Umbilical cord (tissue), 2 donors: Measurements from ENCODE around the gene EML3. TPM values are rescaled to one million over a fixed set of nuclear protein-coding genes. Genes with fewer than 3 reads are reported as not detected.
"Not testable (repeated sequence)": the region's sequence is repeated elsewhere in the genome, so short reads cannot be mapped to it uniquely, and the experiment has no call there.

ENCODE experiments used
- DNase-seq: peaks from one replicate; pipeline ENCODE4 v3.0.0-alpha.2; 2015; ENCODE audit warnings: low spot score
- total RNA-seq: library from RNA; depleted of rRNA; stranded (reverse); fragments of >200 nt; gene quantifications from one replicate; pipeline ENCODE4 v1.2.3, GENCODE V29; 2014; ENCODE audit warnings: low replicate concordance; ENCODE audit not compliant: insufficient read depth

Gene EML3
- total RNA-seq, 1 donor from 2014 or later: 41.7 TPM

DNA sequence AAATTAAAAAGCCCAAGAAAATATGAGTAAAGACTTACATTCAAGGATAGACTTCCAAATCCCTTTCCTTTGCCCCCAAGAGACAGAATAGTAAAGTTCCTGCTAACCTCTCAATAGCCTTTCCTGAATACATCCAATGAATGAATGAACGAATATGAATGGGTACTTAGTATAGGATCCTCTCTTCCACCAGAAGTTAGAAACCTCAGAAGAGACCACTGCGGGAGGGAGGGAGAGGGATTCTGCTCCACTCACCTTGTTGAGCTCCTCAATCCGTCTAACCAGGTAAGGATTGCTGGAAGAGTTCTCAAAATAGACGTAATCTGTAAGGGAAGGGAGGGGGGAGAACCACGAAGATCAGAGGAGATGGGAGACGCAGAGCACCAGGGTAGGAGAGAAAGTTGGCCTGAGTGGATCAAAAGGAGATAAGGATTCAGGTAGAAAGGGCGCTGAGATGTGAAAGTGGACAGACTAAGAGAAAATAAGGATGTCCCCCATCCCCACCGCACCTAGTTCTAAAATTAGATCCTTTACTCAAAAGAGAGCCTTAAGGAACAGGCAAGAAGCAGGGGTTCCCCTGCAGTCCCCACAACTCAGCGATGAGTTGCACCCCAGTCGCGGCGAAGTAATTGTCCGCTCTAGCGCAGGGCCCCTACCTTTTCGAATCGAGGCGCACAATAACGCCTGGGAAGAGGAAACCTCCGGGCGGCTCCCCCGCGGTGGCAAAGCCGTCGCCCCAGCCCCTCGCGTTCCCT, 12.0 kb downstream of the EML3 start:
- no peak for DNase-seq

DNA sequence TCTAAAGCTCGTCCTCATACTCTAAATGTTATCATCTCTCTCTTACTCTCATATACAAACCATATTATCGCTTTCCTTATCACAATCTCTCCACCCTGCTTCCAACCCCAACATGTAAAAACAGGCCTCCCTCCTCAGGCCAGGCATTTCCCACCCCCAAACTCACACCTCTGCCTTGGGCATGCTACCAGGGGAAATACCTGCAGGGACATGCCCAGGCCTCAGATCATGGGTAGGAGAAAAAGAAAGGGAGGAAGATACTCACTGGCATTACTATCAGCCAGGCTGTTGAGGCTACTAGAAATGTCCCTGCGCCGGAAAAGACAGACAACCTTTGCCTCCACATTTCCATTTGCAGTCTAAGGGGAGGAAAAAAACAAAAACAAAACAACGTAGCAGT, 12.7 kb downstream of the EML3 start:
- peak; percentile 71 for DNase-seq

GRCh38 chr11:62599069-62599696, 13.4 kb downstream of the EML3 start:
- DNase-seq: peak; percentile 98

DNA sequence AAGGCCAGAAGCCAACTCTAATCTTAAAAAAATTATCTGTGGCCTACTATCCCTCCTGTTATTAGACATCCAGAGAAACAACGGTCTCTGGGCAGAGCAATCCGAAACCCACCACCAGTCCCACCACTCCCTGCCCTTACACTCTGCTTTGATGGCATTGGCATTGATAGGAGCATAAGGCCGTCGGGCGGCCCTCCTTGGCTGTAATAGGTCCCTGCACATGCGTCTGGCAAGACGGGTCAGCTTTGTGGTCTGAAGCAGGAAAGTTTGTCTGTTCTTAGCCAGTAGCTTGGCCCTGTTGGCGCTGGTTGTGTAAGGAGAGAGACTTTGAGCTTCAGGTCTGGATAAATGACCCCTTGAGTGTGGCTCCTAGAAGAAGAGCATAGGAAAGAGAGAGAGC, 17.5 kb downstream of the EML3 start:
- no peak for DNase-seq

GRCh38 chr11:62593434-62594044, 19.0 kb downstream of the EML3 start:
- DNase-seq: peak; percentile 71

GRCh38 chr11:62592989-62593421, 19.6 kb downstream of the EML3 start:
- DNase-seq: no peak

- no peak for DNase-seq
Measured at GRCh38 chr11:62592146-62592815, 20.3 kb downstream of the EML3 start.

- DNase-seq: peak; percentile 99
Measured at GRCh38 chr11:62591448-62592145, 21.0 kb downstream of the EML3 start, which contains the start of gene TUT1. Gene TUT1, minus strand, starts transcription at chr11:62591523. Its CDS starts 38 bp downstream, at chr11:62591485.

DNA sequence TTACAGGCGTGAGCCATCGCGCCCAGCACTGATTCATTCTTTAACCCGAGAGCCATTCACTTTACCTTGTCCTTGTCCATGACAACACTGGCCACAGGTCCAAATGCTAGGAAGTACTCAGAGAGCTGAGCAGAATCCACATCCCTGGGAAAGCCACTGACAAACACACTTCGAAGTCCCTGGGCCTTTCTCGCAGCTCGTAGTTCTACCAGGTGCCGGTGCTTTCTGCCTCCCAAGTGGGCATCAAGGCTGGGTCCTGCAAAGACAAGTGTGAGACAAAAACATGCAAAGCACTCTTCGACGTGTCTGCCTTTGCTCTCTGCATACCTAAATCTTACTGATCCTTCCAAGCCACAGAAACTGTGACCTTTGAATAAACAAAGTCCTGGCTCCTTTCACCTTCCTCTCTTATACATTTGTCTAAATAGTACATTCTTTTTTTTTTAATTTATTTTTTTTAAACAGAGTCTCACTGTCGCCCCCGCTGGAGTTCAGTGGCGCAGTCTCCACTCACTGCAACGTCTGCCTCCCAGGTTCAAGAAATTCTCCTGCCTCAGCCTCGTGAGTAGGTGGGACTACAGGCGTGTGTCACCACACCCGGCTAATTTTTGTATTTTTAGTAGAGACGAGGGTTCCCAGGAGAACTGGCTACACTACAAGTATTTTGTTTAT, 23.5 kb downstream of the EML3 start:
- no peak for DNase-seq

- not testable (repeated sequence) for DNase-seq
Measured at GRCh38 chr11:62585356-62585755, 27.2 kb downstream of the EML3 start.

DNA sequence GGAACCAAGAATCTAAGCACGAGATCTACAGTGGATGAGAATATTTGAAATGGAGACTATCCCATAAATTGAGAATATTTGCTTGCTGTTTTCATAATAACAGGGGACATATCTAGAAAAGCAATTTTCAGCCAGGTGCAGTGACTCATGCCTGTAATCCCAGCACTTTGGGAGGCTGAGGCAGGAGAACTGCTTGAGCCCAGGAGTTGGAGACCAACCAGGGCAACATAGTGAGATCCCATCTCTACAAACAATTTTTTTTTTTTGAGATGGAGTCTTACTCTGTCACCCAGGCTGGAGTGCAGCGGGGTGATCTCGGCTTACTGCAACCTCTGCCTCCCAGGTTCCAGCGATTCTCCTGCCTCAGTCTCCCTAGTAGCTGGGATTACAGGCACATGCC, 30.8 kb downstream of the EML3 start:
- not testable (repeated sequence) for DNase-seq

- DNase-seq: no peak
Measured at GRCh38 chr11:62580959-62581715, 31.4 kb downstream of the EML3 start.

GRCh38 chr11:62579252-62579651, 33.3 kb downstream of the EML3 start:
- no peak for DNase-seq

- DNase-seq: no peak
Measured at GRCh38 chr11:62578541-62578940, 34.0 kb downstream of the EML3 start.

GRCh38 chr11:62577046-62577714, 35.4 kb downstream of the EML3 start:
- no peak for DNase-seq

DNA sequence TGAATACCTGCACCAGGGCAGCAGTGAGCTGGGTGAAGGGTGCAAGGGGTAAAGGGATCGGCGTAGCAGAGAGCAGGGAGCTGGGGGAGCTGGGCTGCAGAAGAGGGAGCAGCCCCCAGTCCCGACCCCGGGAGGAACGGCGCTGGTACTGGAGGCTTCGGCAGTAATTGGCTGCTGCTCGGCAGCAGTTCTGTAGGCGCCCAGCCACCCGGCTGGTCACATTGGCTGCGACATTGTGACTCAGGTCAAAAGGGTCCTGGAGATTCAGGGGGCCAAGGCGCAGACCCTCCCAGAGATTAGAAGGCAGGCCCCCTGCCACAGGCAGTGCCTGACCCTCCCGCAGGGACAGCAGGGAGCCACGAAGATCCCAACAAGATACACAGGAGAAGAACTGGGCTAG, 36.7 kb downstream of the EML3 start:
- no peak for DNase-seq

DNA sequence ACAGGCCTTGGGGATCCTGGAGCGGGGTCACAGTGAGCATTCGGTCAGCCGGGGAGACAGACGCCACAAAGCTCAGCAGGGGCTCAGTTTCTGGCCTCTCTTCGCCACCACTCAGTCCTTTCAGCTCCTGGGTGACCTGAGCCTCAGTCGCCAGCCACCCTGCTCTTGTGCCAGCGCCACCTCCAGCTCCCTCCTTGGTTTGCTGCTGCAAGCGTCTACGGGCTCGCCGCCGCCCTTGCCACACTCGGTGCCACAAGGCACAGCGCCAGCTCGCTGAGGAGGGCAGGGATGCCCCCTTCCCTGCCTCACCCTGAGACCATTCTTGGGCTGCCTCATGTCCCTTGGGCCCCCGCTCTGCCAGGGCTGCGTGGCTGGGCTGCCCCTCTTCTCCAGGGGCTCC, 37.4 kb downstream of the EML3 start:
- no peak for DNase-seq

DNA sequence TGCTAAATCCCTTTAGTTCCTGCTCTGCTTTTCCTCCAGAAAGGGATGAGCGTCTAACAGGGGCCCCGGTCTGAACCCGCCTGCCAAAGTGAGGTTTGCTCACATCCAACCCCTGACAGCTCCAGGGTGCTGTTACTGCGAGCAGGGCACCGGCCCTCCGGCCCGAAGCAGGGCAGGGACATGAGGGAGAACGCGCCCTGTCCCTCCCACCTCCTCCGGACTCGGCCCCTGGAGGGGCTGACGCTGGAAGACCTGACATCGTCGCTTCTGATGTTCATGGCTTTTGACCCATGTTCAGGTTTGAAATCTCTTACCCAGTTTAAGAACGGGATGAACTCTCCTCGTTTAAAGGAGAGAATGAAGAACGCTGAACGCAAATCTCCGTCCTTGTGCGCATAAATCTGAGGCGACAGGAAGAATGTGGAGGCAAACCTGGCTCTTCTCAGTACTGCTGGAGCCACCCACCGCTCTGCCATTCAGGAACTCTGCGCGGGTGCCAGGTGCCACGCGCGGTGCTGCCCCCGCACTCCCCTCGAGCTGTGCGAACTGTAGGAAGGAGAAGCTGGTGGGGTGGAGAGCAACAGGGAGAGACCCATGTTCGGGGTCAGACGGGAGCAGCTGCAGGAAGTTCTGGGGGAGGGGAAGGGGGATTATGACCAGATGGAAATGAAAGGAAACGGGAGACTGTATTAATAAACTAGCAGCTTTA, 38.1 kb downstream of the EML3 start:
- DNase-seq: peak; percentile 61
